GM11168 (cell line): ENCODE results near the gene HNRNPK.

Experiments used
- in situ Hi-C: fragments of 300-500 bp; cut with MboI; formaldehyde crosslinking; loops from one replicate; pipeline ENCODE4 v1.12.0; 2022; ENCODE audit warnings: low sequenced_read_pairs; ENCODE audit not compliant: unreplicated experiment

Gene HNRNPK

GRCh38 chr9:83936523-83936922, 43.5 kb downstream of the HNRNPK start:
- in situ Hi-C loops, result loop anchor here (5.0 kb wide), 1 partner anchor 236 kb away; no protein-coding TSS in a partner anchor

DNA sequence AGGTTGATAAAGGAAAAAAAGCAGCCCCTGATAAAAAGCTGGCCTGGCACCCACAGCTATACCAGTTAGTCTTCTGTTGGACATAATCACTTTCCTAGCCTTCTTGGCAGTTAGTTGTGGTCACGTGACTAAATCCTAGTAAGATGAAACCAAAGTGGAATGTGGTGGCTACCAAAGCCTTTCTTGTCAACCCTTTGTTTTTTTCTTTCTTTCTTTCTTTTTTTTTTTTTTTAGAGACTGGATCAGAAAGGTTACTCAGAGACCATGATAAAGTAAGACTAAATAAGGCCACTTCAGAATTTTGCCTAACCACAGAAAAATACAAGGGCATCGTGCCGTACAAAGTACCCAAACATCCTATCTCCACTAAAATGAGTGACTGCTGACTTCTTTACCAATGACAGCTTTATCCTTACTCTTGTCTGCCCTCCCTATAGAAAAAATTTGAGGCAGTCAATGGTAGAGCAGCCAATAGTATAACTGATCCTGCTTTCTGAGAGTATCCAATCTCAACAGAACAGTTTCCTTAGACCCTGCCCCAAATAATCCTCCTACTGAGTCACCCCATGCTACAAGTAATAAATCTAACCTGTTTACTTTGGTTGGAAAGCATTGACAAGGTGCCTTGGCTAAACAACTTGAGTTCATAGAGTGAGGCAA, 44.6 kb downstream of the HNRNPK start:
- in situ Hi-C loops, result loop anchor here (5.0 kb wide), 1 partner anchor 237 kb away; no protein-coding TSS in a partner anchor

DNA sequence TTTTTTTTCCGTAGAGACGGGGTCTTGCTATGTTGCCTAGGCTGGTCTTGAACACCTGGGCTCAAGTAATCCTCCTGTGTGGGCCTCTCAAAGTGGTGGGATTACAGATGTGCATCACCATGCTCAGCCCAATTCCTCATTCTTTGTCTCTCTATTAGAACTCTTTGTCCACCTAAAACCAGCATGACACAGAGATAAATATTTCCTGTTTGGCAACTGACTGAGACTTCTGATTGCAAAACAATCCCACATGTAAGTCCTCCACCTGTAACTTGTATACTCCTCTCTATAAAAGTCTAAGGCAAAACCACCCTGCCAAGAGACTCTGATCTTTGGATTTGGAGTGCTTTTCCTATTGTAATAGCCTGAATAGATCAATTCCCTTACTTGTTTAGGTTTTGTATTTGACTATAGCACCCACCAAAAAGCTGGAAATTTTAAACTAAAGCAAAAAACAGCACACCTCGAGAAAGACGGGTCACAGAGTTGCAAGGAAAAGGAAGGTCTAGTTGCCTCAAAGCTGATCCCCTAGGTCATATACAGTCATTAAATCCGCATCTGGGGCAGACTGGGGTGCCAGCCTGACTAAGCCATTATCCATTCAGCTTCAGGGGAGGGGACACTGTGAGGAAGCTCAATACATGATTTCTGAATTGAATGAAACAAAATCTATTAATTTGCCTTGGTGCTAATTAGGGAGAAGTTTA, 45.3 kb downstream of the HNRNPK start:
- in situ Hi-C loops, result loop anchor here (5.0 kb wide), 1 partner anchor 238 kb away; no protein-coding TSS in a partner anchor

GRCh38 chr9:83933790-83934189, 46.2 kb downstream of the HNRNPK start:
- in situ Hi-C loops, result no loop called here

DNA sequence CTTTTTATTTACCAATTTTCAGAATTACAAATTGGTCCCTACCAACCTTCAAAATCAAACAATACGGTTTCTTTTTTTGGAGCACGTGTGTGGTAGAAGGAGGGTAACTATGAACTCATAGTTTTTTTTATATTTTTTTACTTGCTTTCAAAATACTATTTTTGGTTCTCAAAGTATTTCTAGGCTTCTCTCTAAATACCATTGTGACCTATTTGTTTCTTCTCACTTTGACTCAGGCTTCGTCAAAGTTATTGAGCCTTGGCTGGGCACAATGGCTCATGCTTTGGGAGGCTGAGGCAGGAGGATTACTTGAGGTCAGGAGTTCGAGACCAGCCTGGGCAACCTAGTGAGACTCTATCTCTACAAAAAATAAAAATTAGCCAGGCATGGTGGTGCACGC, 47.2 kb downstream of the HNRNPK start:
- in situ Hi-C loops, result no loop called here

DNA sequence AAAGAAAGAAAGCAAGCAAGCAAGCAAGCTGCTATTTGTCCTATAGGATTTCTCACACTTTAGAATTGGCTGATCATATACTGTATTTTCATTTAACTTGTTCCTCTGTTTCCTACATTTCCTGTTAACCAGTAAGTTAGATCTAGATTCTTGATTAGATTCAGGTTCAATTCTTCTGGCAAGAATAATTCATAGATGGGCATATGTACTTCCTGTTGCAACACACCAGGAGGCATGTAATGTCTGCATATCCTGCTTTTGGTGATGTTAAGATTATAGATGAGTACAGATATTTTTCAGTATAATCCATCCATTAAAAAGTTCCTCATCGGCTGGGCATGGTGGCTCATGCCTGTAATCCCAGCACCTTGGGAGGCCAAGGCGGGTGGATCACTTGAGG, 48.0 kb downstream of the HNRNPK start:
- in situ Hi-C loops, result no loop called here

DNA sequence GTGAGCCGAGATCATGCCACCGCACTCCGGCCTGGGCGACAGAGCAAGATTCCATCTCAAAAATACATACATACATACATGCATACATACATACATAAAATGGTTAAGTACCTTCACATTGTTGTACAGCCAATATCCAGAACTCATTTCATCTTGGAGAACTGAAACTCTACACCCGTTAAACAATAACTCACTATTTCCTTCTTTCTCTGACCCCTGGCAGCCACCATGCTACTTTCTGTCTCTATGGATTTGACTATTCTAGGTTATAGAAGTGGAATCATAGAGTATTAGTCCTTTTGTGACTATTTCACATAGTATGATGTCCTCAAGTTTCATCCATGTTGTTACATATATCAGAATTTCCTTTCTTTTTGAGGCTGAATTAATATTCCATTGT, 49.1 kb downstream of the HNRNPK start:
- in situ Hi-C loops, result no loop called here

DNA sequence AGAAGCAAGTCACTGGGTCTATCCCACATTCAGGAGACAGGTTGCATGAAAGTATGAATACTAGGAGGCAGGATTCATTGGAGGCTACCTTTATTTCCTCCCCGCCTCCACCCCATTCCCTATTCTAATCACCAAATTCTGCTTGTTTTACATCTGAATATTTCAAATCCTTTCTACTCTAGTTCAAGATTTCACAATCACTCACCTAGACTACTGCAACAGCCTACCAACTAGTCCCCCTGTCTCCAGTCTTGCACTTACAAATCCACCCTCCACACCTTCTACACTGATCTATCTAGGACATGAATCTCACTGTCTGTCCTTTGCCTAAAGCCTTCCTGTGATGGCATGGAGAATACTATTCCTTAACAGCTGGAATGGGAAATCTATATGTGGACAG, 52.4 kb downstream of the HNRNPK start:
- in situ Hi-C loops, result no loop called here

DNA sequence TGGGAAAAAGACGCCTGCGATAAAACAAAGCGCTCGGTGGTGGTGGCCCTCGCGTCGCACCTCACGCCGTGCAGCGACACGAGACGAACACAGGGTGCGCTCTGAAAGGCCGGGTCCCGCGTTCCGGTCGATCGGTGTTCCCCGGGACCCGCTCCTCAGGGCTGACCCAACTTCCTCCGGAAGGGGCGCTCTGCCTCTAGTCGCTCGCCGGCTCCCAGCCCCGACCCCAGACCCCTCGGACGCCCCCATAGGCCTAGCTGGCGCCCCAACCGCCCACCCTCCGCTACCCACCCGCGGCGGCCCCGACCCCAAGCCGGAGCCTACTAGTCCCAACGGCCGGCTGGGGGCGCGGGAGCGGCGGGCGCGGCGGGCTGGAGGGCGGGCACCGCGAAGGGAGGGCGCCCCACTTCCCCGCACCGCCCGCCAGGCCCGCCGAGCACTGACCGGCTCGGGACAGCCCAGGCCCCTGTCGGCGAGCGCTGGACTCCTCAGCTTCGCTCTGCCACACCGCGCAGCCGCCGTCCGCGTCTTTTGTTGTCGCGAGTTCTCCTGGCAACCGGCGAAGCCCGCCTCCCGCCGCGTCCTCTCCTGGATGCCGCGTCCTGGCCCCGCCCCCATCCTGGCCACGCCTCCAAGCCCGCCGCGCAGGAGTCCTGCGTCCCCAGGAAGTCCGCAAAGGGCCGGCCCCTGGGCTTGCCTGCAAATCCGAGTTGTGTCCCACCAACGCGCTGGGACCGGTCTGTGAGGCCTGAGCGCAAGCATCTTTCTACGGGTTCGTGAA, 58.9 kb downstream of the HNRNPK start, which contains the start of gene KIF27:
TSS of gene KIF27 (minus strand) at position 506 of the 781 bp plus-strand sequence. CDS start 5,841 bp downstream, outside the sequence.
- in situ Hi-C loops, result no loop called here

DNA sequence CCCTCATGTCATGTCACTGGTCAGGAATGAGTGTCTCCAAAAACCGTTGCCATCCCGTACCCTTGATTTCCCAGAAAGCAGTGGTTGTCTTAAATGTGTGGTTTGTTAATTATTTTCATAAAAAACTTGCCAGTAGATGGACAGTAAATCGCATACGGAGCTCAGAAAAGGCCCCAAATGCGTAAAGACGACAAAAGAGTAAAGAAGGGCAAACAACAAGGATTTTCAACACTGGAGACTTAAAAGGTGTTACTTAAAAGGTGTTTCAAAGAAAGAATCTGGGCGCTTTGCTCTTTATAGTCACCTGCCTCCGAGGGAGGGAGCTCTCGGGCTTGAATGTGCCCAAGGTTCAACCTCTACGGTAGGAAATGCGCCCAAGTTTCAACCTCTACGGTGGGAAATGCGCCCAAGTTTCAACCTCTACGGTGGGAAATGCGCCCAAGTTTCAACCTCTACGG, 59.5 kb downstream of the HNRNPK start:
- in situ Hi-C loops, result no loop called here

DNA sequence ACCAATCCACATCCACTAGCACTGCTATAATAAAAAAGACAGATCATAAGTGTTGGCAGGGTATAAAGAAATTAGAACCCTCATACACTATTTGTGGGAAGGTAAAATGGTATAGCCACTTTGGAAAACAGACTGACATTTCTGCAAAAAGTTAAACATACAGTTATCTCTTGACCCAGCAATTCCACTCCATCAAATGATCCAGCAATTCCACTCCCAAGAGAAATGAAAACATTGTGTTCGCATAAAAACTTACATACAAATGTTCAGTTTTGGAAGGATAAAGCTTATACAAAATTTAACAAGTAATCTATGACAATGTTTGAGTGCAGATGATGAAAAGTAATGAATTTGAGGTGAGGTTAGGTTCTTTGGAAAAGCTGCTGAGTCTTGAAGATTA, 60.9 kb downstream of the HNRNPK start:
- in situ Hi-C loops, result loop anchor here (10.0 kb wide), 1 partner anchor 294 kb away; the partner anchor contains the start of gene IDNK
